Activated naive CD8-positive, alpha-beta T cell treated with anti-CD3 and anti-CD28 coated beads for 36 hours (primary cell): Measurements from ENCODE around the gene RIMBP2. TPM values are rescaled to one million over a fixed set of nuclear protein-coding genes. Genes with fewer than 3 reads are reported as not detected.

Experiments
- DNase-seq: peaks from one replicate; pipeline ENCODE4 v3.0.0; 2021
- H3K27ac Mint-ChIP-seq: one replicate; pipeline ENCODE4 v1.8.0; 2022; ENCODE audit warnings: mild to moderate bottlenecking, moderate library complexity, mixed read lengths
- H3K27me3 Mint-ChIP-seq: one replicate; pipeline ENCODE4 v1.8.0; 2022; ENCODE audit warnings: mild to moderate bottlenecking, mixed read lengths
- H3K36me3 Mint-ChIP-seq: one replicate; pipeline ENCODE4 v1.8.0; 2021; ENCODE audit warnings: mild to moderate bottlenecking, mixed read lengths
- H3K4me1 Mint-ChIP-seq: one replicate; pipeline ENCODE4 v1.8.0; 2021; ENCODE audit warnings: mixed read lengths
- H3K4me3 Mint-ChIP-seq: one replicate; pipeline ENCODE4 v1.8.0; 2022; ENCODE audit warnings: mild to moderate bottlenecking, moderate library complexity, mixed read lengths
- H3K9me3 Mint-ChIP-seq: one replicate; pipeline ENCODE4 v1.8.0; 2022; ENCODE audit warnings: mixed read lengths
- total RNA-seq, 2 experiments: library from RNA; stranded (reverse); gene quantifications; one replicate each; pipeline ENCODE4 v1.2.3, GENCODE V29; 2021

Gene RIMBP2
- total RNA-seq, 2 experiments from 2014 or later: not detected

GRCh38 chr12:130440411-130441080 lies 275.6 kb downstream of the RIMBP2 start:
- Mint-ChIP-seq H3K9me3 (no peaks in the 10 kb centered on the region), H3K27me3 (no peaks in the 10 kb centered on the region), H3K27ac (no peak overlapping the region), H3K4me3 (no peak overlapping the region), H3K36me3 (no peaks in the 10 kb centered on the region), H3K4me1 (no peaks in the 10 kb centered on the region)
- DNase-seq: no peak

DNA sequence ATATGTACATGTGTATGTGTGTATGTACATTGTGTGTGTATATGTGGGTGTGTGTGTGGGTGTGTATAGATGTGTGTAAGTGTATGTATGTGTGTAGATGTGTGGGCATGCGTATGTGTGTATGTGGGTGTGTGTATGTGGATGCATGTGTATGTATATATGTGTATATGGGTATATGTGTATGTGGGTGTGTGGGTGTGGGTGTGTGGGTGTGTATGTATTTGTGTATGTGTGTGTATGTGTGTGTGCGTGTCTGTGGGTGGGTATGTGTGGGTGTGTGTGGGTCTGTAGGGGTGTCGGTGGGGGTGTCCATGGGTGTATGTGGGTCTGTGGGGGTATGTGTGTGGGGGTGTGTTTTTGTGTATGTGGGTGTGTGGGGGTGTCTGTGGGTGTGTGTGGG lies 276.8 kb downstream of the RIMBP2 start:
- no peak overlapping the region for H3K27ac Mint-ChIP-seq
- no peaks in the 10 kb centered on the region for H3K4me1 Mint-ChIP-seq
- H3K9me3 Mint-ChIP-seq: no peaks in the 10 kb centered on the region
- H3K36me3 Mint-ChIP-seq: no peaks in the 10 kb centered on the region
- DNase-seq: no peak
- H3K27me3 Mint-ChIP-seq: no peaks in the 10 kb centered on the region
- H3K4me3 Mint-ChIP-seq: no peak overlapping the region

GRCh38 chr12:130438711-130439110 lies 277.4 kb downstream of the RIMBP2 start:
- no peak for DNase-seq
- Mint-ChIP-seq H3K27ac (no peak overlapping the region), H3K27me3 (no peaks in the 10 kb centered on the region), H3K4me3 (no peak overlapping the region), H3K36me3 (no peaks in the 10 kb centered on the region), H3K4me1 (no peaks in the 10 kb centered on the region), H3K9me3 (no peaks in the 10 kb centered on the region)

GRCh38 chr12:130438243-130438620 lies 277.9 kb downstream of the RIMBP2 start:
- H3K27ac Mint-ChIP-seq: no peak overlapping the region
- no peaks in the 10 kb centered on the region for H3K9me3 Mint-ChIP-seq

DNA sequence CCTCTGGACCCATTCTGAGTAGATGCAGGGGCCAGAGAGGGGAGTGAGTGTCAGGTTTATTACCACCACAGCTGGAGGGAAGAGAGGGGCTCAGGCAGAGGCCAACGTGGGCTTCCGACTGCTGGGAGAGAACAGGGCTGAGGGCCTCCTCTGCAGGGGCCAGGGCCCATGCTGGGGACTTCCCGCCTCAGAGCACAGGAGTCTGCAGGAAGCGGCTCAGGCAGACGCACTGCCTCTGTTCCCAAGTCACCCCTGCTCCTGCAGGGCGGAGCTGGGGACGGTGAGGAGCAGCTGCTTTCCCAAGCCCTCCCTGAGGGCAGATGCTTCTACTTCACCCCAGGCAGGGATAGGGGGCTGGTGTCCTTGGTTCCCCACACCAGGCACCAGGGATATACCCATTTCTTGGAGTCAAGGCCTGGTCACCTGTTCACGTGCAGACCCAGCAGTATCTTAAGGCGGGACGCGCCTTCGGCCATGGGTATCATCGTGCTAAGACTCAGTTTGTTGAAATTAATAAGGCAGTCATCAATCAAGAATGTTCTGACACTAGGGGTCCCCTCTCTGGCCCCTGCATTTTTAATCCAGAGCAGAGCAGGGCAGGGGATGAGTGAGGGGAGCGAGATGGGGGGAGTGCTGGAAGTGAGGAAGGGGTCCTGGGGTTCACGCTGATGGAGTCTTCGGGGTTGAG lies 278.4 kb downstream of the RIMBP2 start:
- Mint-ChIP-seq H3K4me3 (no peak overlapping the region), H3K9me3 (no peaks in the 10 kb centered on the region), H3K27ac (no peak overlapping the region), H3K36me3 (no peaks in the 10 kb centered on the region), H3K27me3 (no peaks in the 10 kb centered on the region), H3K4me1 (no peaks in the 10 kb centered on the region)
- DNase-seq: no peak

More at GRCh38 chr12:130438243-130438620, 277.9 kb downstream of the RIMBP2 start:
- Mint-ChIP-seq H3K36me3 (no peaks in the 10 kb centered on the region), H3K4me3 (no peak overlapping the region), H3K4me1 (no peaks in the 10 kb centered on the region), H3K27me3 (no peaks in the 10 kb centered on the region)
- no peak for DNase-seq

DNA sequence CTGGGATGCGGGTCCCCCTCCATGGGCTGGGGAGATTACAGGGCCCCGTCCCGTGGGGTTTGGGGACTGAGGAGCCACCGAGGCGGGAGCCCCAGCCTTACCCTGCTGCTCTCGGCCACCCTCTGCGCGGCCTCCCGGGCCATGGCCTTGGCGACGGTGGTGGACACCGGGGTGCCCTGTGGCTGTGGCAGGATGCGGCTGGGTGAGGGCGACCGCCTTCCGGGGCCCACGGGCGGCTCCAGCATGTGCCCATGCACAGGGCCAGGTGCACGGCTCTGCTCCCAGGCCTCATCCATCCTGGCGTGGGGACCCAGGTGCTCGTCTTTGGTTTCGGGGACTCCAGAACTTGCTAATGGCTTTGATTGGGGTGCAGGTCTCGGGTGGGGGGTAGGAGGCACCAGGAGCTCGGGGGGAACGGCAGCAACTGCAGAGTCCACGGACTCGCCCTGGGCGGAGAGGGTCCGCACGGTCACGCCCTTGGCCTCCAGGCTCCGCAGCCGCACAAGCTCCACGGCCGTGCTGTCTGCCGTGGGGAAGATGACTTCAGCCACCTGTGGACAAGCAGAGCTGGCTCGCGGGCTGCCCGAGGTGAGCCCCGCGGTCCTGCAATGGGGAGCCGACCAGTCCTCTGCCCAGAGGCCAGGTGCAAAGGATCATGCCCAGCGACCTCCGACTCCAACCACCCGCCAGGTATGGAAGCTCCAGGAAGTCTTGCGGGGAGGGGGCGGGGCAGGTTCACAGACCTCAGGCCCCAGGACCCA lies 279.2 kb downstream of the RIMBP2 start:
- Mint-ChIP-seq H3K27ac (no peak overlapping the region), H3K27me3 (no peaks in the 10 kb centered on the region), H3K36me3 (no peaks in the 10 kb centered on the region), H3K4me3 (no peak overlapping the region), H3K4me1 (no peaks in the 10 kb centered on the region), H3K9me3 (no peaks in the 10 kb centered on the region)
- DNase-seq: no peak

DNA sequence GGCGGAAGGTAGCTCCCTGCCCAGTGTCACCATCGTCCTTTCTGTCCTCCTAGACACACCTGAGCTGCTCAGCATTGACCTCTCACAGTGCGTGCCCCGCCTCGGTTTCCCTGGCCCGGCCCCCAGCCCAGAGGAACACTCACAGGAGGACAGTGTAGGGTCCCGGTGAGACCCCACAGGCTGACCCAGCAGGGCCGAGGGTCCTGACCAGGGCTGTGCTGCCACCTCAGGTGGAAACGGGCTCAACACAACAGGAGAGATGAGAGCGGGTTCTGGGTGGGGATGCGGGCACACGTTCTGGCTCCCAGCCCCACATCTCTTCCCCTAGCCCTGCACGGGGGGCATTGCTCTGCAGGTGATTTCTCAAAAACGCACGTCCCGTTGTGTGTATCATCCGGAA lies 280.3 kb downstream of the RIMBP2 start:
- no peak for DNase-seq
- Mint-ChIP-seq H3K36me3 (no peaks in the 10 kb centered on the region), H3K9me3 (no peaks in the 10 kb centered on the region), H3K27ac (no peak overlapping the region), H3K27me3 (no peaks in the 10 kb centered on the region), H3K4me1 (no peaks in the 10 kb centered on the region), H3K4me3 (no peak overlapping the region)

DNA sequence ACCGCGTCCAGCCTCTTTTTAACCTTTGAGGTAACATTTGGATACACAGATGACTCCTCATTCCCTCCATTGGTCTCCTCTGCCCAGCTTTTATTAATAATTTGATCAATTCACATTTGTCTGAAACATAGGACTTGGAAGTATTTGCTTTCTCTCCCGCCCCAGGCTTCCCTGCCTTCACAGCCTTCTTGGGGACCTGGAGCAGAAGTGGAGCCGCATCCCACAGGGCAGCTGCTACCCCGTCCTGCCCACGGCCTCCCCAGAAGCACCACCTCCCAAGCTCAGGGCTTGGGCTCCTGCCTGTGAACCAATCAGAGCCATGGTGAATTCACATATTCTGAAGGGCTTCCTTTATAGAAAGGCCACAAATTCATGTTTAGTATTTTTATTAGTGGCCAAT lies 280.8 kb downstream of the RIMBP2 start:
- DNase-seq: no peak
- Mint-ChIP-seq H3K4me3 (no peak overlapping the region), H3K36me3 (no peaks in the 10 kb centered on the region), H3K4me1 (no peaks in the 10 kb centered on the region), H3K27ac (no peak overlapping the region), H3K9me3 (no peaks in the 10 kb centered on the region), H3K27me3 (no peaks in the 10 kb centered on the region)

DNA sequence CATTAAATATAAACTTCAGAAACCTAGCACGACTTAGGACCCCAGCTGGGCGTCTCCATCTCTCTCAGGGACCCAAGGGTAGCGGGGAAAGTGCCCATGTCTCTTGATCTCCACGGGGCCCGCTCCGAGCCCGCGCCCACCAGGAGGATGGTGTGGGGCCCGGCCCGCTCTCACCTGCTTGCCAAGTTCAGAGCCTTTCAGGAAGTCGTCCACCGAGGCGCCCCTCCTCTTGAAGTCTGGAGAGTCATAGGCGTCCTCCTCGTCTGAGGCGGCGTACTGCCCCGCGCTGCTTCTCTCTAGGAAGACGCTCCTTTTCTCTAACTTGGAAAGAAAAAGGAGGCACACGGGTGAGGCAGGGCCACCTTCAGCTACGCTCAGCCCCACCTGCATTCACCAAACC lies 281.5 kb downstream of the RIMBP2 start:
- H3K4me3 Mint-ChIP-seq: no peak overlapping the region
- no peak for DNase-seq
- H3K27me3 Mint-ChIP-seq: no peaks in the 10 kb centered on the region
- H3K27ac Mint-ChIP-seq: no peak overlapping the region
- no peaks in the 10 kb centered on the region for H3K9me3 Mint-ChIP-seq
- no peaks in the 10 kb centered on the region for H3K4me1 Mint-ChIP-seq
- H3K36me3 Mint-ChIP-seq: no peaks in the 10 kb centered on the region

GRCh38 chr12:130433834-130434233 lies 282.3 kb downstream of the RIMBP2 start:
- no peaks in the 10 kb centered on the region for H3K27me3 Mint-ChIP-seq
- H3K27ac Mint-ChIP-seq: no peak overlapping the region
- H3K9me3 Mint-ChIP-seq: no peaks in the 10 kb centered on the region
- no peaks in the 10 kb centered on the region for H3K36me3 Mint-ChIP-seq
- no peak overlapping the region for H3K4me3 Mint-ChIP-seq
- no peak for DNase-seq
- H3K4me1 Mint-ChIP-seq: no peaks in the 10 kb centered on the region

- DNase-seq: no peak
- Mint-ChIP-seq H3K27me3 (no peaks in the 10 kb centered on the region), H3K4me3 (no peak overlapping the region), H3K4me1 (no peaks in the 10 kb centered on the region), H3K36me3 (no peaks in the 10 kb centered on the region), H3K9me3 (no peaks in the 10 kb centered on the region), H3K27ac (no peak overlapping the region)
Measured at GRCh38 chr12:130433411-130433810, 282.7 kb downstream of the RIMBP2 start.

DNA sequence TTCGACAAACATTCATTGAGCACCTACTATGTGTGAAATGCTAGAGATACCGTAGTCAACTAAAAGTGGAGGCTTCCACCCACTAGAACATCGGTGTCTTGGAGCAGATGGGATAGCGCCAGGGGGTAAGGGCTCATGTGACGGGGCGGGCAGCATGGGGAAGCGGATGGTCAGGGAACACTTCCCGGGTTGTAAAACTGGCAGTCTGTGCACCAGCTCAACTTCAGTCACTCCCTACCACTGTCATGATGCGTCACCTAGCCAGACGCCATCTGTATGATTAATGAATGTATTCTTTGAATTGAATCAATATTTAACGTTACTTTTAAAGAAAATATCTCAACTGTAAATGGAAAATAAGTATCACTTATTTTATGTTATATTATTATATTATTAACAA lies 284.9 kb downstream of the RIMBP2 start:
- no peak for DNase-seq
- H3K27ac Mint-ChIP-seq: no peak overlapping the region
- no peaks in the 10 kb centered on the region for H3K4me1 Mint-ChIP-seq
- H3K36me3 Mint-ChIP-seq: no peaks in the 10 kb centered on the region
- no peaks in the 10 kb centered on the region for H3K9me3 Mint-ChIP-seq
- H3K27me3 Mint-ChIP-seq: no peaks in the 10 kb centered on the region
- H3K4me3 Mint-ChIP-seq: no peak overlapping the region

DNA sequence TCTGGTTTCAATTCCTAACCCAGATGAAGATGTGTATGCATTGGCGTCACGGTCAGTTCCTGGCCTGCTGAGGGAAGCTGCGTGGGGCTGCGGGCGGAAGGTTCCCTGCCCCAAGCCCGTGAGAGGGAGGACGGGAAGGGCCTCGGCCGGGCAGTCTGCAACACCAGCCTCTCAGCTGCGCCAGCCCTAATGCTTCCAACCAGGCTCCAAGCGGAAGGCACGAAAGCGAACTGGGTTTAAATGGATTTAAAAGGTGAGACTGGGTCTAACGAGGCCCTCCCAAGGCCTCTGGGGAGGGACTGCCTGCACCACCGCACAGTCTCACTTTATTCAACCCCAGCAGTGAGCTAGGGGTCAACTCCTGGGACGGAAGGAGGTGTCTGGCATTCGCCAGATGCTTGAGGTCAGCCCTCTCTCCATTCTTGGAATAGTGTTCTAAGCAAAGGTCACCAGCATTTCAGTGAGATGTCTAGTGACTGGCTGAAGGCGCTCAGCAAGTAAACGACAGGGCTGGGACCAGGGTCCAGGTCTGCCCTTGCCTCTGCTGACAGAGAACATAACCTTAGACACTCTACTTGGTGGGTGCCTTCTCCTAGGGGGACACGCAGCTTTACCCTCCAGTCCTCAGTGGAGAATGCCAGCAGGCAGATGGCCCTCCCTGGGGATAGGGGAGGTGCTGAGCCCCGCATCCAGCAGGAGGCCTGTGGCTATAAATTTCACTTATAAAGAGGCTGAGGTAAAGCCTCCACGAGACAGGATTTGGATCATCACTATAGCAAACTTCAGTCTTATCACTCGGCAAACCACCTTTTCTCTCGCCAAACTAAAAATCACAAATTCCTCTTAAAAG lies 286.2 kb downstream of the RIMBP2 start:
- Mint-ChIP-seq H3K27me3 (no peaks in the 10 kb centered on the region), H3K4me1 (no peaks in the 10 kb centered on the region), H3K9me3 (no peaks in the 10 kb centered on the region), H3K4me3 (no peak overlapping the region), H3K36me3 (no peaks in the 10 kb centered on the region), H3K27ac (no peak overlapping the region)
- no peak for DNase-seq

DNA sequence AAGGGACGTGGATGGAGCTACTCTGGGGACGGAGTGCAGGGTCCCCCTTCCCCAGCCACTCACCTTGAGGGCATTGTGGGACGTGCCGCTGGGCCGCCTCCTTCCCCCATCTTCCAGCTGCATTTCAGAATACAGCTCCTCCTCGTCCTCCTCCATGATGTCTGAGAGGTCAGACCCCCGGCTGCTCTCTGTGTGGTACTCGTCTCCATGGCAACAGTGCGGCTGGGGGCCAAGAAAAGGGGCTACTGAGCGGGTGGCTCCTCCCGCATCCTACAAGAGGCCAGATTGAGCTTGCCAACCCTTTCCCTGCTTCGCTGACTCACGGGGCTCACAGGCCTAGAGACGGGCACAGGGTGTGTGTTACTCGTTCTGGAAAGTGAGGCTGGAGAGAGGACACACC lies 288.0 kb downstream of the RIMBP2 start:
- DNase-seq: no peak
- H3K4me1 Mint-ChIP-seq: no peaks in the 10 kb centered on the region
- H3K9me3 Mint-ChIP-seq: no peaks in the 10 kb centered on the region
- no peaks in the 10 kb centered on the region for H3K36me3 Mint-ChIP-seq
- no peak overlapping the region for H3K4me3 Mint-ChIP-seq
- no peak overlapping the region for H3K27ac Mint-ChIP-seq
- H3K27me3 Mint-ChIP-seq: no peaks in the 10 kb centered on the region

DNA sequence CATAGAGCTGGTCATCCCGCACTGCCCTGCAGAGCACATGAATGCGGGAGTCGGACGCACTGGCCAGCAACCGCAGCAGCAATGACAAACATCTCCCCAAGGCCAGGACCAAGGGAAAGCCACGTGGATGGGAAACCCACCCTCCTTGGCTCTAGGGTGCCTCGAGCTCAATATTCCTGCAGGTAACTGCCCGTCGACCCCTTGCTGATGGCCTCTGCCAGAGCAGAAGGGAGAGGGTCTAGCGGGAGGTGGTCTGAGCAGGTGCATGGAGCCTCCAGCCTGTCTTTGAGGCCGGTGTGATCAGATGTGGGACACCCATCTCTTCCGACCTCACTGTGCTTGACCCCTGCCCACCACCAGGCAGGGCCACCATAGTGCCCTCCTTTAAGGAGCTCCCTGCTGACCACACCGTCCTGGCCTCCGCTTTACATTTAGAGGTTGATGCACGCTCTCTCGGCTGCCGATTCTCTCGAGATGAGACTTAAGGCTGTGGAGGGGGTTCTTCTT lies 288.7 kb downstream of the RIMBP2 start:
- no peaks in the 10 kb centered on the region for H3K9me3 Mint-ChIP-seq
- no peaks in the 10 kb centered on the region for H3K27me3 Mint-ChIP-seq
- no peak overlapping the region for H3K27ac Mint-ChIP-seq
- H3K36me3 Mint-ChIP-seq: no peaks in the 10 kb centered on the region
- H3K4me1 Mint-ChIP-seq: no peaks in the 10 kb centered on the region
- H3K4me3 Mint-ChIP-seq: no peak overlapping the region
- no peak for DNase-seq
